Glomerular visceral epithelial cell (primary cell): ENCODE measurements around the gene CYBA.

Experiments
- DNase-seq: peaks from one replicate; pipeline ENCODE4 v3.0.0-alpha.2; 2016; ENCODE audit errors: extremely low spot score

CYBA gene

GRCh38 chr16:88593910-88594309 is 56.9 kb downstream of the CYBA start:
- DNase-seq, result no peak

DNA sequence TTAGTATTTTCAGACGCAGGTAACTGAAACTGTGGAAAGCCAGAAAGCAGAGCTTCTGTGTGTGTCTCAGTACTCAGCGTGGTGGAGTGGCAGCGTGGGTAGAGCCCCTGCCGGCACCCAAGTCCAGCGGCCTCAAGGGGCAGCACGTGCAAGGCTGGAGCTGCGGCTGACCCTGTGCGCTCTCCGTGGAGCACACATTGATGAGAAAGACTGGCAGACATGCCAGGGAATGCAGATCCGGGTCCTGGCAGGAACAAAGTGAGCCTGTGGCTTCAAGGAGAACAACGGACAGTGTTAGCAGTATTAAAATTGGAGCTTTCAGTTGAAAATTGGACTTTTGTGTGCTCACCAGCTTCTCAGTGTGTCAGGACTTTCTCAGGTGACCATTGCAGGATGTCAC is 57.4 kb downstream of the CYBA start:
- no peak for DNase-seq
